ENCODE results near the gene MLLT1. TPM values are rescaled to one million over a fixed set of nuclear protein-coding genes. Genes with fewer than 3 reads are reported as not detected.

The MLLT1 gene
- total and polyA plus RNA-seq, 2 of the 8 experiments (the other 6 are each of a cell fraction or from before 2014, with no cell fraction given): 18.8 to 45.1 TPM

- Histone ChIP-seq H2BK15ac (ENCODE audit: low read length) (no peak overlapping the region), H4K8ac (ENCODE audit: extremely low read depth, insufficient read depth, low read length) (no peak overlapping the region; the same call in 1 of the 2 replicates), H3K9ac (replicated peaks in 1 of 4; ENCODE audit: extremely low read depth in 1 of 4, low read depth in 3 of 4, low read length in 3 of 4) (no peak overlapping the region), H4K5ac (ENCODE audit: insufficient read length, low read depth, low read length) (no peak overlapping the region), H3K4me1 (replicated peaks in 1 of 4; ENCODE audit: control insufficient read depth in 3 of 4, insufficient read depth in 4 of 4, low read length in 3 of 4) (peaks cover 0 to 3% (median 0%) of the 10 kb centered on the region in 4 experiments; a peak in 1 of 7 replicates), H2AK5ac (ENCODE audit: low read depth, low read length) (no peak overlapping the region), H3K23me2 (ENCODE audit: low read depth, low read length) (peaks cover 4% of the 10 kb centered on the region; the same call in 1 of the 2 replicates), H3K9me3 (ENCODE audit: insufficient read depth in 2 of 2, low read depth in 1 of 2, low read length in 1 of 2) (no peaks in the 10 kb centered on the region), H3K79me1 (ENCODE audit: low read depth, low read length) (peaks cover 15% of the 10 kb centered on the region), H2BK5ac (ENCODE audit: low read depth, low read length) (no peak overlapping the region), H3K36me3 (ENCODE audit: control insufficient read depth in 2 of 4, insufficient read depth in 4 of 4, low read length in 3 of 4) (peaks cover 10 to 27% (median 17%) of the 10 kb centered on the region in 4 experiments; a peak in 6 of 8 replicates), H2AFZ (ENCODE audit: low read length) (no peak overlapping the region), H3K4me2 (ENCODE audit: insufficient read depth in 1 of 2, low read depth in 2 of 2, low read length in 2 of 2) (no peak overlapping the region), H3K27ac (ENCODE audit: low read depth, low read length) (no peak overlapping the region), H2BK12ac (ENCODE audit: low read depth, low read length) (no peak overlapping the region), H3K23ac (ENCODE audit: insufficient read length) (no peak overlapping the region), H2BK20ac (ENCODE audit: low read length) (no peak overlapping the region), H3K4me3 (ENCODE audit: extremely low read depth in 1 of 4, insufficient read depth in 2 of 4, low read depth in 3 of 4, low read length in 4 of 4) (no peak overlapping the region), H3K27me3 (replicated peaks in 1 of 4; ENCODE audit: control insufficient read depth in 3 of 4, extremely low read depth in 1 of 4, insufficient read depth in 3 of 4, low read length in 3 of 4) (no peaks in the 10 kb centered on the region), H4K91ac (replicated peaks; ENCODE audit: insufficient read length, low read length) (no peak overlapping the region), H3K4ac (replicated peaks; ENCODE audit: insufficient read length, low read depth, low read length) (no peak overlapping the region), H3K56ac (replicated peaks; ENCODE audit: insufficient read length, low read depth, low read length) (no peak overlapping the region), H3K14ac (ENCODE audit: insufficient read length) (no peak overlapping the region), H3K18ac (ENCODE audit: extremely low read depth, low read length) (no peak overlapping the region), H3K79me2 (ENCODE audit: control insufficient read depth in 1 of 2, insufficient read depth in 2 of 2, low read length in 2 of 2) (peaks cover 0 to 22% of the 10 kb centered on the region in 2 experiments; a peak in 2 of 4 replicates), H4K20me1 (replicated peaks in 1 of 2; ENCODE audit: control insufficient read depth in 1 of 2, insufficient read depth in 2 of 2, low read length in 2 of 2) (peaks cover 15 to 31% of the 10 kb centered on the region in 2 experiments), H2BK120ac (replicated peaks; ENCODE audit: low read depth, low read length) (no peak overlapping the region)
- TF ChIP-seq JUND (IDR thresholded peaks at IDR 0.05; ENCODE audit: low read length): no peak
- no peak for TF ChIP-seq POLR2A (IDR thresholded peaks at IDR 0.05; ENCODE audit: control extremely low read depth in 1 of 2, low read depth in 2 of 2, low read length in 2 of 2)
- TF ChIP-seq SAP30 (IDR thresholded peaks at IDR 0.05; ENCODE audit: insufficient read depth, insufficient replicate concordance, low read length): no peak
- TF ChIP-seq TBP (IDR thresholded peaks at IDR 0.05; ENCODE audit: low read depth, low read length): no peak
- TF ChIP-seq CREB1 (IDR thresholded peaks at IDR 0.05): no peak
- no peak for TF ChIP-seq SRF (IDR thresholded peaks at IDR 0.05; ENCODE audit: low read depth, low read length)
- no peak for TF ChIP-seq BRCA1 (IDR thresholded peaks at IDR 0.05; ENCODE audit: low read depth, low read length)
- TF ChIP-seq SIX5 (IDR thresholded peaks at IDR 0.05; ENCODE audit: low read depth, low read length): no peak
- TF ChIP-seq TEAD4 (IDR thresholded peaks at IDR 0.05; ENCODE audit: low read depth, low read length): no peak
- no peak for TF ChIP-seq SP1 (IDR thresholded peaks at IDR 0.05; ENCODE audit: low read depth, low read length)
- no peak for TF ChIP-seq EGR1 (IDR thresholded peaks at IDR 0.05; ENCODE audit: borderline replicate concordance, low read depth, low read length)
- no peak for TF ChIP-seq EP300 (IDR thresholded peaks at IDR 0.05; ENCODE audit: borderline replicate concordance in 1 of 2, low read depth in 2 of 2, low read length in 2 of 2)
- FAIRE-seq: no peak
- WGBS, 2 experiments (ENCODE audit: extremely low coverage in 1 of 2, insufficient coverage in 1 of 2, insufficient read length in 1 of 2, insufficient replicate concordance in 2 of 2, low coverage in 1 of 2, low lambda C conversion rate in 2 of 2, missing lambda C conversion rate in 1 of 2): 92% methylated on average over 12 of the region's 12 CpGs; no CpG with 5 or more reads in 1 of the 2 experiments
- no peak for DNase-seq (ENCODE audit: low read depth in 1 of 2, low spot score in 2 of 2)
- CTCF ChIA-PET (ENCODE audit: partially characterized antibody): interaction anchor here (0.9 to 2.2 kb wide), 6 partner anchors 10 to 74 kb away, joined by 3 to 13 read pairs (median 4); no protein-coding TSS in a partner anchor
- POLR2A ChIA-PET (ENCODE audit: partially characterized antibody): interaction anchor here (0.6 kb wide), 2 partner anchors 13 to 527 kb away, joined by 3 read pairs; no protein-coding TSS in a partner anchor
Observed at GRCh38 chr19:6226012-6226411, 53.8 kb downstream of the MLLT1 start.
